Activated CD8-positive, alpha-beta T cell treated with anti-CD3 and anti-CD28 coated beads, Interleukin-2, amount 10 ng/mL, durations not matched to agents 7 days and 5 days (primary cell): ENCODE data around the gene ZSCAN5B. TPM values are rescaled to one million over a fixed set of nuclear protein-coding genes. Genes with fewer than 3 reads are reported as not detected.

ENCODE experiments used
- ATAC-seq: fragments of 150-1000 bp; cut with Tn5 transposase; one replicate; pipeline ENCODE4 v1.10.0; 2021; ENCODE audit warnings: moderate library complexity
- CTCF ChIA-PET: fragments of 350-600 bp; sonication (Branson Sonifier 250); formaldehyde crosslinking; loops from one replicate; lab custom pipeline; 2021; ENCODE audit warnings: antibody characterized with exemption; lab: Charles Lee
- POLR2A ChIA-PET: fragments of 350-600 bp; sonication (Branson Sonifier 250); formaldehyde crosslinking; loops from one replicate; lab custom pipeline; 2021; ENCODE audit warnings: antibody characterized with exemption; lab: Charles Lee
- DNase-seq: peaks from one replicate; pipeline ENCODE4 v3.0.0-alpha.2; 2020
- H3K27ac Mint-ChIP-seq: one replicate; pipeline ENCODE4 v1.8.0; 2021; ENCODE audit warnings: mild to moderate bottlenecking, mixed read lengths
- H3K27me3 Mint-ChIP-seq: one replicate; pipeline ENCODE4 v1.8.0; 2021; ENCODE audit warnings: low read depth, mixed read lengths
- H3K36me3 Mint-ChIP-seq: one replicate; pipeline ENCODE4 v1.8.0; 2021; ENCODE audit warnings: low read depth, mixed read lengths
- H3K4me1 Mint-ChIP-seq: one replicate; pipeline ENCODE4 v1.8.0; 2021; ENCODE audit warnings: low read depth, mixed read lengths
- H3K4me3 Mint-ChIP-seq: one replicate; pipeline ENCODE4 v1.8.0; 2021; ENCODE audit warnings: mild to moderate bottlenecking, mixed read lengths
- H3K9me3 Mint-ChIP-seq: one replicate; pipeline ENCODE4 v1.8.0; 2022; ENCODE audit warnings: mixed read lengths; ENCODE audit not compliant: insufficient read depth
- total RNA-seq, 2 experiments: library from RNA; stranded (reverse); gene quantifications; one replicate each; pipeline ENCODE4 v1.2.3, GENCODE V29; 2021

Gene ZSCAN5B
- total RNA-seq, 2 experiments from 2014 or later, result not detected

DNA sequence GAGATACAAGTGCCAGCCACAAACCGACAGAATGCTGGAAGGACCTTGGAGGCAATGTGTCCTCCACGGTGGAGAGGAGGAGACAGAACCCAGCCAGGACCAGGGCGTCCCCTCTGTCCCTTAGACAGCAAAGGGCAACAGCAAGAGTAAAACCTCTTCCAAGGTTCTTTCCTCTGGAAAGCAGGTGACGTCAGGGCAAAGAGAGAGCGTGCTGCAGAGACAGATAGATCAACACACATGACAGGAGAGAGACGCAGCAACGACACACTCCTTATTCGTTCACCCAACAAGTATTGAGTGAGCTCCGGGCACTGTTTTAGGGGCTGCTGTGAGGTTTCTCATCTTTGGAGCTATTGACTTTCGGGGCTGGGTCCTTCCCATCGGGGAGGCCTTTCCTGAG lies 23.0 kb downstream of the ZSCAN5B start:
- no peaks in the 10 kb centered on the region for H3K27me3 Mint-ChIP-seq
- DNase-seq, result no peak
- H3K36me3 Mint-ChIP-seq, result no peaks in the 10 kb centered on the region
- H3K4me1 Mint-ChIP-seq, result peaks cover 4% of the 10 kb centered on the region
- H3K27ac Mint-ChIP-seq, result no peak overlapping the region
- POLR2A ChIA-PET, result no interaction called here
- H3K4me3 Mint-ChIP-seq, result no peak overlapping the region
- H3K9me3 Mint-ChIP-seq, result no peaks in the 10 kb centered on the region
- CTCF ChIA-PET, result interaction anchor here (1.3 kb wide), 1 partner anchor 79 kb away, joined by 3 read pairs; no protein-coding TSS in a partner anchor
- no peak for ATAC-seq

DNA sequence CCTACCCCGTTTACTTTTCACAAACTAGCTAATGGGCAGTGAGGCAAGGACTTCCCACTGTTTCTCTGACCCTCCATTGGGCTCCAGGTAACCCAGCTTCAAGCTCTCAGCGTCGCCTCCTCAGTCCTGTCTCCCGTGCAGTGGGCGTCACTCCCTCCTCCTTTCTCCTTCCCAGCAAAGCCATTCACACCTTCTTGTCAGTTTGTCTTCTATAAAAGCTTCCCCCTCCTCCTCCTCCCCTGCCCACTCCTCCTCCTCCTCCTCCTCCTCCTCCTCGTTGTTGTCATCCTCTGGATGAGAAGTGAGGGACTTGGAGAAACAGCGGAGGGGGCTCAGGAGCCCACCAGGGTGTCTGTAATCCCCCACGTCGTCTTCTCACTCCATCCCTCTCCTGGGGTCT lies 23.5 kb downstream of the ZSCAN5B start:
- no peaks in the 10 kb centered on the region for H3K27me3 Mint-ChIP-seq
- peaks cover 4% of the 10 kb centered on the region for H3K4me1 Mint-ChIP-seq
- H3K27ac Mint-ChIP-seq, result no peak overlapping the region
- DNase-seq (no peak), ATAC-seq (no peak)
- ChIA-PET POLR2A (no interaction called here), CTCF (no interaction called here)
- no peaks in the 10 kb centered on the region for H3K9me3 Mint-ChIP-seq
- H3K4me3 Mint-ChIP-seq, result no peak overlapping the region
- H3K36me3 Mint-ChIP-seq, result no peaks in the 10 kb centered on the region

DNA sequence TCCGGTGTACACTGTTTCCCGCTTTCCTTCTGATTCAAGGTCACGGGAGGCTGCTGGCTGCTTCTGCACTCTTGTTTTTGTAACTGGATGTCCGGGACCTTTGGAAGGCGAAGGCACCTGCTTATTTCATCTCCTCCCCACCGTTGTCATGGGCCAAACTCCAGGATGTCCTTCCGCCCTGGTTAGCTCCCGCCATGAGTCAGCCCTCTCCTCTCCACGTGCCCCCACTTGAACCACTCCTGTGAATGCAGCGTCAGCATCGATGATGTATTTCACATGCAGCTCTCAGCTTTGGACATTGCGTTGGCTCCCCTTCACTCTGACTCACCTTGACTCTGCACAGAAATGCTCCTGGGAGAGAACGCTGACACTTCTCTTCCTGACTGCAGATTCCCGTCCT lies 27.3 kb downstream of the ZSCAN5B start:
- H3K36me3 Mint-ChIP-seq, result no peaks in the 10 kb centered on the region
- no peaks in the 10 kb centered on the region for H3K27me3 Mint-ChIP-seq
- ATAC-seq, result no peak
- peaks cover 4% of the 10 kb centered on the region for H3K4me1 Mint-ChIP-seq
- no peak overlapping the region for H3K27ac Mint-ChIP-seq
- DNase-seq, result no peak
- H3K4me3 Mint-ChIP-seq, result no peak overlapping the region
- ChIA-PET CTCF (interaction anchor here (2.5 to 2.8 kb wide), 2 partner anchors 15 to 104 kb away, joined by 5 to 10 read pairs; no protein-coding TSS in a partner anchor), POLR2A (interaction anchor here (1.2 kb wide), 1 partner anchor 89 kb away, joined by 4 read pairs; no protein-coding TSS in a partner anchor)
- no peaks in the 10 kb centered on the region for H3K9me3 Mint-ChIP-seq

DNA sequence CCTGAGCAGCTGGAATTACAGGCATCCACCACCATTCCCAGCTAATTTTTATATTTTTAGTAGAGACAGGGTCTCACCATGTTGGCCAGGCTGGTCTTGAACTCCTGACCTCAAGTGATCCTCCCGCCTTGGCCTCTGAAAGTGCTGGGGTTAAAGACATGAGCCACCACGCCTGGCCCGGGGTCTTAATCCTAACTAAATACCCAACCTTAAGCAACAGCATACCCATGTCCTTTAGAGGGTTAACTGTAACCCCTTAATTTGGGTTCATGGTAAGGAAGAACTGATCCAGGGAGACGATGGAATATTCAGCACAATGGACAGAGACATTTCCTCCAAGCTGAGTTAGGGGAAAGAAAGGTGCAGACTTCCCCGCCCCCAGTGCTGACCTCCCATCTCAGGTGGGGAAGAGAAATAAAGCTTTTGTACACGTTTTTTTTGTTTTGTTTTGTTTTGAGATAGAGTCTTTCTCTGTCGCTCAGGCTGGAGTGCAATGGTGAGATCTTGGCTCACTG lies 30.5 kb downstream of the ZSCAN5B start:
- no peaks in the 10 kb centered on the region for H3K27me3 Mint-ChIP-seq
- ChIA-PET CTCF (no interaction called here), POLR2A (no interaction called here)
- DNase-seq (no peak), ATAC-seq (no peak)
- H3K4me1 Mint-ChIP-seq, result peaks cover 19% of the 10 kb centered on the region
- no peaks in the 10 kb centered on the region for H3K36me3 Mint-ChIP-seq
- no peaks in the 10 kb centered on the region for H3K9me3 Mint-ChIP-seq
- H3K27ac Mint-ChIP-seq, result no peak overlapping the region
- no peak overlapping the region for H3K4me3 Mint-ChIP-seq

DNA sequence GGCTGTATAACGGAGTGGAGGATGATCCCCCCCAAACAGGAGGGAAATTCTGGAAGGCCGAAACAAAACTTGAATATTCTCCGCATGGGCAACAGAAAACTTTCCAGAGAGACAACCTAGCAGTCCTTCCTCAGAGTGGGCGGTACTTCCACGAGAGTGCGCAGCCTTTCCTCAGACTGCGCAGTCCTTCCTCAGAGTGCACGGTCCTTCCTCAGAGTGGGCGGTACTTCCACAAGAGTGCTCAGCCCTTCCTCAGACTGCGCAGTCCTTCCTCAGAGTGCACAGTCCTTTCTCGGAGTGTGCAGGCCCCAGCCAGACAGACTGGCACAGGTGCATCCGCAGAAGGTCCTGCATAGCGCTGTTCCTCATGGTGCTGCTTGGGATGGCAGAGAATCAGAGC lies 34.5 kb downstream of the ZSCAN5B start:
- DNase-seq (no peak), ATAC-seq (no peak)
- POLR2A ChIA-PET, result no interaction called here
- Mint-ChIP-seq H3K4me1 (peaks cover 15% of the 10 kb centered on the region), H3K9me3 (no peaks in the 10 kb centered on the region), H3K27me3 (no peaks in the 10 kb centered on the region), H3K27ac (no peak overlapping the region), H3K4me3 (no peak overlapping the region), H3K36me3 (peaks cover 10% of the 10 kb centered on the region)
- CTCF ChIA-PET, result no interaction called here

DNA sequence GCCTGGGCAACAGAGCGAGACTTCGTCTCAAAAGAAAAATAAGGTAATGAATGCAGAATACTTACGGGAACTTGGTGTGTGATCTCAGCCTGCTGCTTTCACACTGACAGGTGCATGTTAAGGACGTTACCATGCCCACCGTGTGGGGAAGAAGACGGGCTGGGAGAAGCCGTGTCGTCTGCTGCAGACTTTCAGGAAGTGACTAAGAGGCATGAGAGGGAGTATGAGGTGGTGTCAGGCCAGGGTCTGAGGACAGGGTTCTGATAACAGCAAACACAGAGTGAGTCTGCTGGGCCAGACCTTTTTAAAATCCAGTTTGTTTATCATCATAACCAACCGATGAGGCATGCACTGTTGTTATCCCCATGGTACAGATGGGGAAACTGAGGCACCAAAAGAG lies 35.3 kb downstream of the ZSCAN5B start:
- CTCF ChIA-PET, result no interaction called here
- no peak overlapping the region for H3K27ac Mint-ChIP-seq
- no peak overlapping the region for H3K4me3 Mint-ChIP-seq
- H3K4me1 Mint-ChIP-seq, result peaks cover 15% of the 10 kb centered on the region
- peaks cover 13% of the 10 kb centered on the region for H3K36me3 Mint-ChIP-seq
- H3K9me3 Mint-ChIP-seq, result no peaks in the 10 kb centered on the region
- POLR2A ChIA-PET, result no interaction called here
- H3K27me3 Mint-ChIP-seq, result no peaks in the 10 kb centered on the region
- ATAC-seq (peak; percentile 44), DNase-seq (peak; percentile 29)

DNA sequence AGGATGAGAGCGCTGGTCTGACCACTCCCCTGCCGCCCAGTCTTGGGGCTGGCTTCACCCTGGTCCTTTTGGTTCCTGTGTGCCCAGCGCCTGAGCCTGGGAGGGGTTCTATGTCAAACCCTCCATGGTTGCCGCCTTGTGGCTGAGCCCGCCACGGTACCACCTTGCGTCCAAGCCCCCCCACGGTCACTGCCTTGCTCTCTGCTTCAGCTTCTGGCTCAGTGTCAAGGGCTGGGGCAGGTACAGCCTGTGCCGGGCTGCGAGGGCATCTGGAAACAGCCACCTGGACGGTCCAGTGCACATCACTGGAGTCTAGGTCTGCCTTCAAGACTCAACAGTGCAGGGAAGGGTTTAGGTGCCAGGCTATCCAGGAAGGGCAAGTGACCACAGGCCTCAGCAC lies 36.0 kb downstream of the ZSCAN5B start:
- H3K27ac Mint-ChIP-seq, result no peak overlapping the region
- no peak overlapping the region for H3K4me3 Mint-ChIP-seq
- ChIA-PET CTCF (no interaction called here), POLR2A (no interaction called here)
- no peaks in the 10 kb centered on the region for H3K9me3 Mint-ChIP-seq
- H3K36me3 Mint-ChIP-seq, result peaks cover 13% of the 10 kb centered on the region
- no peak for ATAC-seq
- H3K4me1 Mint-ChIP-seq, result peaks cover 15% of the 10 kb centered on the region
- DNase-seq, result no peak
- no peaks in the 10 kb centered on the region for H3K27me3 Mint-ChIP-seq

DNA sequence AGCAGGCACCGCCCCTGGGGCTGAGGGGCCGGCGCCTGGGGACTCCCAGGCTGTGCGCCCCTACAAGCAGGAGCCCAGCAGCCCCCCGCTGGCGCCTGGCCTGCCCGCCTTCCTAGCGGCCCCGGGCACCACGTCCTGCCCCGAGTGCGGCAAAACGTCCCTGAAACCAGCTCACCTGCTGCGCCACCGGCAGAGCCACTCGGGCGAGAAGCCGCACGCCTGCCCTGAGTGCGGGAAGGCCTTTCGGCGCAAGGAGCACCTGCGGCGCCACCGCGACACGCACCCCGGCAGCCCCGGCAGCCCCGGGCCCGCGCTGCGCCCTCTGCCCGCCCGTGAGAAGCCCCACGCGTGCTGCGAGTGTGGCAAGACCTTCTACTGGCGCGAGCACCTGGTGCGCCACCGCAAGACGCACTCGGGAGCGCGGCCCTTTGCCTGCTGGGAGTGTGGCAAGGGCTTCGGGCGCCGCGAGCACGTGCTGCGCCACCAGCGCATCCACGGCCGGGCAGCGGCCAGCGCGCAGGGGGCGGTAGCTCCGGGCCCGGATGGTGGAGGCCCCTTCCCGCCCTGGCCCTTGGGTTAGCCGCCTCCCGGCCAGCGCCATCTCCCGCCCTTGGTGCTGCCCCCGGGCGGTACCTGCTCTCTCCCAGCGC lies 37.8 kb downstream of the ZSCAN5B start:
- H3K9me3 Mint-ChIP-seq, result no peaks in the 10 kb centered on the region
- H3K4me3 Mint-ChIP-seq, result no peak overlapping the region
- H3K4me1 Mint-ChIP-seq, result peaks cover 12% of the 10 kb centered on the region
- ChIA-PET CTCF (no interaction called here), POLR2A (no interaction called here)
- no peak overlapping the region for H3K27ac Mint-ChIP-seq
- H3K27me3 Mint-ChIP-seq, result no peaks in the 10 kb centered on the region
- ATAC-seq, result no peak
- no peak for DNase-seq
- peaks cover 13% of the 10 kb centered on the region for H3K36me3 Mint-ChIP-seq

DNA sequence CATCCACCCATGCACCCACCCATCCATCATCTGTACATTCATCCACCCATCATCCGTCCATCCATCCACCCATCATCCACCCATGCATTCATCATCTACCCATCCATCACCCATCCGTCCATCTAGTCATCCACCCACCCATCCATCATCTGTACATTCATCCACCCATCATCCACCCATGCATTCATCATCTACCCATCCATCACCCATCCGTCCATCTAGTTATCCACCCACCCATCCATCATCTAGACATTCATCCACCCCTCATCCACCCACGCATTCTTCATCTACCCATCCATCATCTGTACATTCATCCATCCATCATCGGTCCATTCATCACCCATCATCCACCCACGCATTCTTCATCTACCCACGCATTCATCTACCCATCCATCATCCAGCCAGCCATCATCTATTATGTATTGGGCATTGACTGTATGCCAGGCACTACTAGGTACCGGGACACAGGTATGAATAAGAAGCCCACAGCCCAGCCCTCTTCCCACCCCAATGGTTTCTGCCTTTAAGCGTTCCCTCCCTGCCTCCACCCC lies 38.5 kb downstream of the ZSCAN5B start:
- ATAC-seq, result no peak
- Mint-ChIP-seq H3K4me1 (peaks cover 9% of the 10 kb centered on the region), H3K27ac (no peak overlapping the region), H3K27me3 (no peaks in the 10 kb centered on the region), H3K36me3 (peaks cover 13% of the 10 kb centered on the region), H3K4me3 (no peak overlapping the region), H3K9me3 (no peaks in the 10 kb centered on the region)
- ChIA-PET CTCF (no interaction called here), POLR2A (no interaction called here)
- DNase-seq, result no peak

DNA sequence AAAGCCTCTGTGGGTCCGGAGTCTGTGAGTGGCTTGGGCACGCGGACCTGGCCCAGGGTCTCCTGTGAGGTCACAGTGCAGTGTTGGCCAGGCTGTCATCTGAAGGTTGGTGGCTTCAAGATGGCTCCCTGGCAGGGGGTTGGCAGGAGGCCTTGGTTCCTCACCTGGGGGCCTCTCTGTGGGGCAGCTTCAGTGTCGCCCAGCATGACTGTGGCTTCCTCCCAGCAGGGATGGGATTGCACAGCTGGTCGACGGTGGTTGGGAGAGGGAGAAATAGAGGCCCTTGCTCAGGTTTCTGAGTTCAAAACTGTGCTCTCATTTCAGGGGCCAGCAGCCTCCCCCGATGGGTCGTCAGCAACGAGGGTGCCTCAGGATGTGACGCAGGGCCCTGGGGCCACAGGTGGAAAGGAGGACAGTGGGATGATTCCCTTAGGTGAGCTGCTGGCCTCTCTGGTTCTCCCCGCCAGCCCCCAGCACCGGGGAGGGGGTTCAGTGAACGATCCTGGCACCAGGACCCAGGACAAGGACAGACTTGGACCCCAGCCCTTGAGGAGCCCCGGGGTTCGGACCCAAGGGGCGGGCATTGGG lies 39.3 kb downstream of the ZSCAN5B start:
- ATAC-seq, result no peak
- peaks cover 12% of the 10 kb centered on the region for H3K4me1 Mint-ChIP-seq
- no peak for DNase-seq
- peaks cover 13% of the 10 kb centered on the region for H3K36me3 Mint-ChIP-seq
- H3K4me3 Mint-ChIP-seq, result no peak overlapping the region
- ChIA-PET POLR2A (no interaction called here), CTCF (interaction anchor here (0.9 kb wide), 1 partner anchor 95 kb away, joined by 3 read pairs; no protein-coding TSS in a partner anchor)
- H3K27ac Mint-ChIP-seq, result no peak overlapping the region
- H3K9me3 Mint-ChIP-seq, result no peaks in the 10 kb centered on the region
- H3K27me3 Mint-ChIP-seq, result no peaks in the 10 kb centered on the region

DNA sequence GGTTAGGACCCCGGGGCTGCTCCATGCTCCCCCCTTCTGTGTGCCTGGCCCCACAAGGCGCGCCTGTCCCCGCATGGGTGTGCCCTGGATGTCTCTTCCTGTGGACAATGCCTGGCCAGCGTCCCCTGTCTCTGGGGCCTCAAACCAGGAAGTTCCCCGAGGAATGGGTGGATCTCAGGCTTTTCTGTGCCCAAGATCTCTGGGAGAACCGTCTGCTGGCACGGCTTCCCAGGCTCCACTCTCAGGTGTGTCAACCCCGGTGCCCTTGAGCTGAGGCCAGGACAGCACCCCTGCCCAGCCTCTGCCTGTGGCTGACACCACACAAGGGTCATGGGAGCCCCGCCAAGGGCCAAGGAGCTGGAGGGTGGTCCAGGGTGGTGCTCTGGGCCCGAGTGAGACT lies 40.8 kb downstream of the ZSCAN5B start:
- no peak for ATAC-seq
- H3K4me1 Mint-ChIP-seq, result peaks cover 16% of the 10 kb centered on the region
- POLR2A ChIA-PET, result no interaction called here
- no peak overlapping the region for H3K27ac Mint-ChIP-seq
- CTCF ChIA-PET, result no interaction called here
- H3K27me3 Mint-ChIP-seq, result no peaks in the 10 kb centered on the region
- no peak for DNase-seq
- H3K36me3 Mint-ChIP-seq, result peaks cover 13% of the 10 kb centered on the region
- no peak overlapping the region for H3K4me3 Mint-ChIP-seq
- no peaks in the 10 kb centered on the region for H3K9me3 Mint-ChIP-seq

DNA sequence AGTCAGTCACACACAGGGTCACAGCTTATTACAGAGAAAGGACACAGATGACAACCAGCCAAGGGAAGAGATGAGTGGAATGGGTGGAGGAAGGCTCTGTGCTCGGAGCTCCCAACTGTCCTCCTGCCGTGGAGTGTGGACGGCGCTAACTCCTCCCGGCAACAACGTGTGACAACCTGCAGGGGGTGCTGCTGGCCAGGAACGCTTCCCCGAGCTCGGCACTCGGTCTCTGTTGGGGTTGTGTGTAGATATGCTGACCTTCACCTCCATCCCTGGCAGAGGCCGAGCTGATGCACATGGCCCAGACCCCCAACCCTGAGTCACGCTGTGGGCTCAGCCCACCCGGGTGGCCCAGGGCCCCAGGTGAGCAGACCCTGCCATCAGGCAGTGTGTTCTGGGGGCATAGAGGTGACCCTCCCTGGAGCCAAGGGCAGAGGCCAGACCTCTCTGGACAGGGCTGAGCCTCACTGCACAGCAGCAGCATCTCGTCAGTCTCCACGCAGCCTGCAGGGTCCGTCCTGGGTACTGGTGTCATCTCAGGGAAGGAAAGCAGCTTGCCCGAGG lies 42.4 kb downstream of the ZSCAN5B start:
- ATAC-seq, result no peak
- no peak overlapping the region for H3K27ac Mint-ChIP-seq

More for the DNA sequence above, 42.4 kb downstream of the ZSCAN5B start:
- Mint-ChIP-seq H3K36me3 (peaks cover 13% of the 10 kb centered on the region), H3K4me3 (no peak overlapping the region), H3K27me3 (no peaks in the 10 kb centered on the region), H3K9me3 (no peaks in the 10 kb centered on the region), H3K4me1 (peaks cover 16% of the 10 kb centered on the region)
- ChIA-PET CTCF (interaction anchor here (1.1 to 1.7 kb wide), 2 partner anchors 16 to 44 kb away, joined by 3 to 5 read pairs; no protein-coding TSS in a partner anchor), POLR2A (no interaction called here)
- no peak for DNase-seq
